IPS-20b (cell line): ENCODE results near the gene ASXL1.
A peak's percentile ranks its signal among the peaks of the same experiment; 100 is the strongest.

Experiments used
- H3K27ac ChIP-seq: one replicate; pipeline ENCODE4 v1.5.1; 2013; ENCODE audit warnings: low read length
- H3K27me3 ChIP-seq: 2 replicates; pipeline ENCODE4 v1.6.1; 2013; ENCODE audit warnings: mild to moderate bottlenecking, low read length, inconsistent platforms; ENCODE audit not compliant: insufficient read depth
- H3K36me3 ChIP-seq: 2 replicates; pipeline ENCODE4 v1.6.1; 2013; ENCODE audit warnings: low read depth, mild to moderate bottlenecking, inconsistent platforms, low read length, moderate library complexity; ENCODE audit not compliant: insufficient read depth
- H3K4me1 ChIP-seq: 2 replicates; pipeline ENCODE4 v1.6.1; 2013; ENCODE audit warnings: mild to moderate bottlenecking, control low read depth, inconsistent platforms, low read length, moderate library complexity; ENCODE audit not compliant: insufficient read depth
- H3K4me3 ChIP-seq: 2 replicates; pipeline ENCODE4 v1.5.1; 2013; ENCODE audit warnings: mild to moderate bottlenecking, low read length, inconsistent platforms
- H3K9ac ChIP-seq: 2 replicates; pipeline ENCODE4 v1.6.1; 2013; ENCODE audit warnings: low read depth, mild to moderate bottlenecking, inconsistent platforms, low read length, moderate library complexity
- H3K9me3 ChIP-seq: 2 replicates; pipeline ENCODE4 v1.6.1; 2013; ENCODE audit warnings: mild to moderate bottlenecking, low read depth, low read length, inconsistent platforms; ENCODE audit not compliant: insufficient read depth

The ASXL1 gene

DNA sequence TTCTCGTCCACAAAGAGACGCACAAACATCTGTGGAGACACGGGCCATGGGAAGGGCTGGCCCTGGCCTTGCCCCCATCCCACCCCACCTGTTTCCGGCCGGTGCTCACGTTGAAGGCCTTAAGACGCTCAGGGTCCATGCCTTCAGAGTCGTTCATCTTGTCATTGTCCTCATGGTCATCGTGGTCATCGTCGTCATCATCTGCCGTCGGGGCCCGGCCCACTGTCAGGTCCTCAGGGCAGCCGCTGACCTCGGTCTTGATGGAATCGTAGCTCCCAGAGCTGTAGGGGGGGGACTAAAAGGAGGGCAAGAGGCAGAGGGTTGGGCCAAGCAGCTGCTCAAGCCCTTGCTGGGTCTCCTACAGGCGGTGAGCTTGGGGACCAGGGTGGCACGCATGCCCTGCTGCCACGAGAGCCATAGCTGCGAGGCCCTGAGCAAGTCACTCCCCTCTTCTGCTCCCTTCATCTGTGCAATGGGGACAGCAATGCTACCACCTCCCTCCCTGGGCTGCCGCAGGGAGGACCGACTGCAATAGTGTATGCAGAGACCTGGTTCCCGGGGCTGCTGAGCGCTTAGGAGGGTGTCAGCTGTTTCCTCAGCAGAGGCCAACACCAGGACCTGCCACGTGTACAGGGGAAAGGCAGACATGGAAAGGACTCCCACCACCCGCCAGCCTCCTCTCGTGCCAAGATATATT is 95.5 kb downstream of the ASXL1 start:
- Histone ChIP-seq H3K4me3 (no peak overlapping the region), H3K9me3 (no peaks in the 10 kb centered on the region), H3K36me3 (peaks cover 69% of the 10 kb centered on the region), H3K4me1 (peaks cover 6% of the 10 kb centered on the region; the same call in 1 of the 2 replicates), H3K9ac (no peak overlapping the region), H3K27ac (no peak overlapping the region), H3K27me3 (no peaks in the 10 kb centered on the region)

DNA sequence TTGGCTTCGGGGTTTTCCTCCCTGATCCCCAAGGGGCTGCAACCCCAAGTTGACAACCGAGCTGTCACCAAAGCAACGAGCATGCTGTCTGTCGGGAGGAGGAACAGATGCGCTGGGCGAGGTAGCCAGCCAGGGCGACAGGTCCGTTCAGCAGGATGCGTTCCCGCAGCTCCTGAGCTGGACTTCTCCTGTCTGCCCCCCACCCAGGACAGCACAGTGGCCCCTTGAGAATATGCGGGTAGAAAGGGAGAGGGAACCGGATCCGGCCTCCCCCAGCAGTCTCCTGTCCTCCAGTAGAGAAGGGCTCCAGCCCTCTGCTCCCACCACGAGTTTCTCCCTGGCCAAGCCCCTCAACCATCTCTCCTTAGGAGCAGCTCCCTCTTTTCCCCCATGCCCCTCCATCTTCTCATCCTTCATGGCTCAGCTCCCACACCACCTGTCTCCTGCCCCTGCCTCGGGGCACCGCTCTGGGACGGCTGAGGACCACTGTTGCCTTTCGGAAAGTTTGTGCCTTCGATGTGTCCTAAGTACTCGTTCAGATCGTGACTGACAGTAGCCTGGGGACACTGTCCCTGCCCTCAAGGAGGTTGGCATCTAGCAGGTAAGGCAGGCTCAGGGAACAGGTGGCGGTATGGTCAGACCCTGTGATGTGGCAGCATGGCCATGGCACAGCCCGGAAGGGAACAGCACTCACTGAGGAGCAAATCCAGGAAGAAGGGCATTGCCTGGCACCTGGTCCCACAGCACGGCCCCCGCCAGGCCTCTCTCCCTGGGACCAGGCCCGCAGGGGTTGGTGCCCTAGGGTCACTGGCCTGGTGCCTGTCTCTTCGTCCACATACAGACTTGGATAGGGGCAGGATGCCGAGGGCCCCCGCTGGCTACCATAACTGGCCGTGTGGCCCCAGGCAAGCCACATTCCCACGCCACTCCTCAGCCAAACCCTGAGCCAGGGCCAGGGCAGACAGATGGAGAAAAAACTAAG is 96.3 kb downstream of the ASXL1 start:
- Histone ChIP-seq H3K36me3 (peaks cover 61% of the 10 kb centered on the region), H3K9ac (no peak overlapping the region)

DNA sequence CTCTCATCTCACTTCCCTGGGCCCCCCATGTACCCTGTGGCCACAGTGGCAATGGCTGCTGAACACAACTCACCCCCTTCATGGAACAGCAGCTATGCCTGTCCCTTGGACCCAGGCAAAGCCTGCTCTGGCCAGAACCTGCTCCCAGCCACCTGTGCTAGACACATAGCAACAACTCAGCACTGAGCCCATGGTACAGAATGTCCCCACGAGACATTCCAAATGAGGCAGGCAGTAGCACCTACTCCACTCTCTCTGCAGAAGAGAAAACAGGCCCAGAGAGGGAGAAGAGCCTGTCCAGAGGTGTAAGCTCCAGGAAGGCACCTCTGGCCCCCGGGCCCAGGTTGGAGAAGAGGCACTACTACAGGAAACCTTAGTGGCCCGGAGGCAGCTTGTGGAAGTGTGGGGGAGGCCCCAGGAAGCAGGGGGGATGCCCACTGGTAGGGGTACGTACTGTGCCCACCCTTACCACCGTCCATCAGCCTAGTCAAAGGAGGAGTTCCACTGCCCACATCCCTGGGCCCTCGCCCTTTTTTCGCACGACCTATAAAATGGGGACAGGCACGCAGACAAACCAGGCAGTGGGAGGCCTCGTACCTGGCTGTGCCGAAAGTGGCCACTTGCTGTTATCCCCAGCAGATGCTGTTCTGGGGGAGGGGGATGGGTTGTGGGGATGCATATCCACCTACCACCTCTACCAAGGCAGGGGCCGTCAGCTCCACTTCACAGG is 97.2 kb downstream of the ASXL1 start:
- Histone ChIP-seq H3K36me3 (peaks cover 52% of the 10 kb centered on the region), H3K4me1 (peaks cover 6% of the 10 kb centered on the region; the same call in 1 of the 2 replicates), H3K27me3 (no peaks in the 10 kb centered on the region), H3K27ac (no peak overlapping the region), H3K4me3 (no peak overlapping the region), H3K9ac (no peak overlapping the region), H3K9me3 (no peaks in the 10 kb centered on the region)

More for the DNA sequence above, 96.3 kb downstream of the ASXL1 start:
- no peak overlapping the region for H3K27ac ChIP-seq
- no peak overlapping the region for H3K4me3 ChIP-seq
- H3K27me3 ChIP-seq, result no peaks in the 10 kb centered on the region
- H3K9me3 ChIP-seq, result no peaks in the 10 kb centered on the region
- H3K4me1 ChIP-seq, result peaks cover 6% of the 10 kb centered on the region; the same call in 1 of the 2 replicates

DNA sequence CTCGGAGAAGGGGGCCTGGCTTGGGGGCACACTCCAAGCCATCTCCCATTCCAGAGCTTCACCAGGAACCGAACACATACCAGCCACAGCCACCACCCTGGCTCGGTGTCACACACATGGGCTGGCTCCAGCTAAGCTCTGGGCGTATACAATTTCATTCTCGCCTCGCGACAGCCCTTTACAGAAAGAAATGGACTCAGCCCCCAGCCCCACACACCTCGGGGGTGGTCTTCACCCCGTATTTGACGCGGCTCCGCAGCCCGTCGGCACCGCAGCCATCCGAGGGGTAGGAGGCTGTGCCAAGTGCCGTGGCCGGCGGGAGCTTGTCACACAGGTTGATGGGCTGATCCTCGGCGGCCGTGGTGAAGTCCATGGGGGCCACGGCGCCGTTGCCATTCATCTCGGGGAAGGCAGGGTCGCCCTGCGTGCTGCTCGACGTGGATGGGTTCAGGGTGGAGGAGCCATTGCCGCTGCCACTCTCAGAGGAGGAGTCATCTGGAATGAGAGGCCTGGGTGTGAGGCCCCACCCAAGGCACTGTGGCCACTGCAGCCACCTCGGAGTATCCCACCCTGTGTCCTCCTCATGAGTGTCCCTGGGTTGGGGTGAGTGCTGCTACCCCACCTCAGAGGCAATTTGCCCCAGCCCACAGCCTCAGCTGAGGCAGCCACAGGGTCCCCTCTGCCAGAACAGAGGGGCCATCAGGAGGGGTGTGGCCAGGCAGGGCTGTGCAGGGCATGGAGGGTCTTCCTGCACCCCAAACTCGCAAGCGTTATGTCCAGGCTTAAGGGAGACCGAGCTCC is 98.0 kb downstream of the ASXL1 start:
- Histone ChIP-seq H3K9ac (peak overlapping the region; percentile 53; the same call in 1 of the 2 replicates), H3K27me3 (no peaks in the 10 kb centered on the region), H3K27ac (no peak overlapping the region), H3K36me3 (peaks cover 46% of the 10 kb centered on the region), H3K9me3 (no peaks in the 10 kb centered on the region), H3K4me1 (peaks cover 6% of the 10 kb centered on the region; the same call in 1 of the 2 replicates), H3K4me3 (no peak overlapping the region)

GRCh38 chr20:32456869-32457478 is 98.8 kb downstream of the ASXL1 start:
- peak overlapping the region; percentile 50; the same call in 1 of the 2 replicates for H3K4me3 ChIP-seq
- H3K27ac ChIP-seq, result no peak overlapping the region
- H3K9me3 ChIP-seq, result no peaks in the 10 kb centered on the region
- H3K9ac ChIP-seq, result peak overlapping the region; percentile 53; the same call in 1 of the 2 replicates
- no peaks in the 10 kb centered on the region for H3K27me3 ChIP-seq
- H3K36me3 ChIP-seq, result peaks cover 37% of the 10 kb centered on the region; the same call in 1 of the 2 replicates
- H3K4me1 ChIP-seq, result peaks cover 6% of the 10 kb centered on the region; the same call in 1 of the 2 replicates

GRCh38 chr20:32457479-32457986 is 99.4 kb downstream of the ASXL1 start:
- no peaks in the 10 kb centered on the region for H3K9me3 ChIP-seq
- H3K4me3 ChIP-seq, result peak overlapping the region; percentile 50
- H3K27ac ChIP-seq, result peak overlapping the region; percentile 13
- no peaks in the 10 kb centered on the region for H3K27me3 ChIP-seq
- peaks cover 6% of the 10 kb centered on the region; the same call in 1 of the 2 replicates for H3K4me1 ChIP-seq
- peak overlapping the region; percentile 41; the same call in 1 of the 2 replicates for H3K9ac ChIP-seq
- H3K36me3 ChIP-seq, result peaks cover 32% of the 10 kb centered on the region; the same call in 1 of the 2 replicates

DNA sequence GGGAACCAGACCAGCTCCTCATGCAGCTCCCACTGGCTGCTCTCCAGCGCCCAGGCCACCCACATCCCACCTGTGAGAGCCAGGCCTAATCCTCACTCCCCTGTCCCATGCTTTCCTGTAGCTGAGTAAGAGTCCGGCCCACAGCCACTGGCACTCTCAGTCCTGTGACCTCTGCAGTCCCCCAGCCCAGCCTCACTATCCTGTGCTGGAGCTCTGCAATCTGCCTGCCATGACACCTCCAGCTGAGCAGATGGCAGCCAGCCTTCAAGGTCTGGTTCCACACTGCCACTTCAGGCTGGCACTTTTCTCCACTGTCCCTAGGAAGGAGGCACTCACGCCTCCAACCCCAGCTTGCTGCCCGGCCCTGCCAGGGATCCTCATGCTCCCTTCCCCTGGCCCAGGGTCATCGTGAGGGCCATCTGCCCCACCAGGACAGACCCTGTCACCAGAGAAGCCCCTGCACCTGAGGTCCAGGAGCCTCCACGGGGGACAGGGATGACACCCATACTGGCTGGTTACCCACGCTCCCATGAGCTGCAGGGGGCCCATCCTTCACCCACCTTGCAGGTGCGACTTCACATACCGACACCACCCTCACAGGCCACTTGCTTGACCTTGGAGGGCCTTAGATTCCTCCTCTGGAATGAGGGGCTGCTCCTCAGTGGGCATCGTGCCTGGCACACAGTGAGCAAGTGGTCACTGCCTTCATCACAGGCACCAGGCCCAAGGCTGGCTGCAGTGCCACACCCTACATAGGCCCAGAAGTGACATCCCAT is 100.1 kb downstream of the ASXL1 start:
- Histone ChIP-seq H3K4me1 (peaks cover 6% of the 10 kb centered on the region; the same call in 1 of the 2 replicates), H3K27me3 (no peaks in the 10 kb centered on the region), H3K27ac (peak overlapping the region; percentile 13), H3K36me3 (peaks cover 25% of the 10 kb centered on the region; the same call in 1 of the 2 replicates), H3K9ac (peak overlapping the region; percentile 41; the same call in 1 of the 2 replicates), H3K9me3 (no peaks in the 10 kb centered on the region), H3K4me3 (peak overlapping the region; percentile 50)

DNA sequence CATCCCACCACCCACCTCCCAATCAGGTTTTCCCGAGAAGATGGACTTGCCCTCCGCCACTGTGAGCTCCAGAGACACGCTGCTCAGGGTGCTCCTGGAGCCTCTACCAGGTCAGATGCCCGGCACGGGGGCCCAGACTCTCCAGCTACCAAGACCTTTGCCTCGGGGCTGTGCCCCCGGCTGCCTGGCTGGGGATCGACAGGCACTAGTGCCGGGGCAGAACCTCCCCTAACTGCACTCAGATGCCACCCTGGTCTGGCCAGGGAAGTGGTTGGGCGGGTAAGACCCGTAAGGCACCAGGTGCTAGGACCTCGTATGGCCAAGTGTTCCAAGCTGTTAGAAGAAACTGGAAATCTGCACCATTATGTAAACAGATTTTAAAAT is 100.7 kb downstream of the ASXL1 start:
- no peaks in the 10 kb centered on the region for H3K27me3 ChIP-seq
- no peak overlapping the region for H3K4me3 ChIP-seq
- peaks cover 19% of the 10 kb centered on the region; the same call in 1 of the 2 replicates for H3K36me3 ChIP-seq
- no peaks in the 10 kb centered on the region for H3K9me3 ChIP-seq
- H3K9ac ChIP-seq, result no peak overlapping the region
- peaks cover 6% of the 10 kb centered on the region; the same call in 1 of the 2 replicates for H3K4me1 ChIP-seq
- H3K27ac ChIP-seq, result no peak overlapping the region

GRCh38 chr20:32460231-32460630 is 102.1 kb downstream of the ASXL1 start:
- Histone ChIP-seq H3K4me3 (no peak overlapping the region), H3K4me1 (peaks cover 6% of the 10 kb centered on the region; the same call in 1 of the 2 replicates), H3K9ac (no peak overlapping the region), H3K36me3 (peaks cover 11% of the 10 kb centered on the region; the same call in 1 of the 2 replicates), H3K27me3 (no peaks in the 10 kb centered on the region), H3K27ac (no peak overlapping the region), H3K9me3 (no peaks in the 10 kb centered on the region)
